Measurements from ENCODE around the gene PLB1. TPM values are rescaled to one million over a fixed set of nuclear protein-coding genes. Genes with fewer than 3 reads are reported as not detected.

Gene PLB1
- total and polyA plus RNA-seq, 9 of the 15 experiments (the other 6 are each of a cell fraction or from before 2014, with no cell fraction given), result 0.01 to 0.09 (median 0.07) TPM; not detected in 2

- TF ChIP-seq, protein P1, sequence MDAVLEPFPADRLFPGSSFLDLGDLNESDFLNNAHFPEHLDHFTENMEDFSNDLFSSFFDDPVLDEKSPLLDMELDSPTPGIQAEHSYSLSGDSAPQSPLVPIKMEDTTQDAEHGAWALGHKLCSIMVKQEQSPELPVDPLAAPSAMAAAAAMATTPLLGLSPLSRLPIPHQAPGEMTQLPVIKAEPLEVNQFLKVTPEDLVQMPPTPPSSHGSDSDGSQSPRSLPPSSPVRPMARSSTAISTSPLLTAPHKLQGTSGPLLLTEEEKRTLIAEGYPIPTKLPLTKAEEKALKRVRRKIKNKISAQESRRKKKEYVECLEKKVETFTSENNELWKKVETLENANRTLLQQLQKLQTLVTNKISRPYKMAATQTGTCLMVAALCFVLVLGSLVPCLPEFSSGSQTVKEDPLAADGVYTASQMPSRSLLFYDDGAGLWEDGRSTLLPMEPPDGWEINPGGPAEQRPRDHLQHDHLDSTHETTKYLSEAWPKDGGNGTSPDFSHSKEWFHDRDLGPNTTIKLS (IDR thresholded peaks at IDR 0.05; ENCODE audit: borderline replicate concordance, low read depth), result no peak
- TF ChIP-seq MIER1 (IDR thresholded peaks at IDR 0.05; ENCODE audit: low read depth) (peak; percentile 75), TEAD1 (CRISPR knock-in tag; IDR thresholded peaks at IDR 0.05) (no peak), GTF2F1 (IDR thresholded peaks at IDR 0.05; ENCODE audit: low read depth, low read length) (no peak)
- TF ChIP-seq, protein P2, sequence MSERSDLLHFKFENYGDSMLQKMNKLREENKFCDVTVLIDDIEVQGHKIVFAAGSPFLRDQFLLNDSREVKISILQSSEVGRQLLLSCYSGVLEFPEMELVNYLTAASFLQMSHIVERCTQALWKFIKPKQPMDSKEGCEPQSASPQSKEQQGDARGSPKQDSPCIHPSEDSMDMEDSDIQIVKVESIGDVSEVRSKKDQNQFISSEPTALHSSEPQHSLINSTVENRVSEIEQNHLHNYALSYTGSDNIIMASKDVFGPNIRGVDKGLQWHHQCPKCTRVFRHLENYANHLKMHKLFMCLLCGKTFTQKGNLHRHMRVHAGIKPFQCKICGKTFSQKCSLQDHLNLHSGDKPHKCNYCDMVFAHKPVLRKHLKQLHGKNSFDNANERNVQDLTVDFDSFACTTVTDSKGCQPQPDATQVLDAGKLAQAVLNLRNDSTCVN (CRISPR knock-in tag; IDR thresholded peaks at IDR 0.05), result no peak
- TF ChIP-seq, protein P3, sequence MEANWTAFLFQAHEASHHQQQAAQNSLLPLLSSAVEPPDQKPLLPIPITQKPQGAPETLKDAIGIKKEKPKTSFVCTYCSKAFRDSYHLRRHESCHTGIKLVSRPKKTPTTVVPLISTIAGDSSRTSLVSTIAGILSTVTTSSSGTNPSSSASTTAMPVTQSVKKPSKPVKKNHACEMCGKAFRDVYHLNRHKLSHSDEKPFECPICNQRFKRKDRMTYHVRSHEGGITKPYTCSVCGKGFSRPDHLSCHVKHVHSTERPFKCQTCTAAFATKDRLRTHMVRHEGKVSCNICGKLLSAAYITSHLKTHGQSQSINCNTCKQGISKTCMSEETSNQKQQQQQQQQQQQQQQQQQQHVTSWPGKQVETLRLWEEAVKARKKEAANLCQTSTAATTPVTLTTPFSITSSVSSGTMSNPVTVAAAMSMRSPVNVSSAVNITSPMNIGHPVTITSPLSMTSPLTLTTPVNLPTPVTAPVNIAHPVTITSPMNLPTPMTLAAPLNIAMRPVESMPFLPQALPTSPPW (CRISPR knock-in tag; IDR thresholded peaks at IDR 0.05), result no peak
Measured at GRCh38 chr2:28661589-28662001, 165.7 kb downstream of the PLB1 start (continued).

All from K562 (cell line).